OCI-LY3 (cell line): ENCODE results near the gene ADAMTSL5.

Experiments
- EZH2phosphoT487 ChIP-seq: fragments of 200-600 bp; shearing (Covaris generic); IDR thresholded peaks from 2 replicates; pipeline ENCODE4 v1.6.1; 2018; ENCODE audit warnings: antibody characterized with exemption, mixed run types, low read depth
- TF ChIP-seq, protein P1 (sequence below): fragments of 200-600, 300-600 bp; sonication (generic); IDR thresholded peaks from 2 replicates; pipeline ENCODE4 v1.5.1; 2014; ENCODE audit warnings: antibody characterized with exemption, low read length, low read depth

DNA sequence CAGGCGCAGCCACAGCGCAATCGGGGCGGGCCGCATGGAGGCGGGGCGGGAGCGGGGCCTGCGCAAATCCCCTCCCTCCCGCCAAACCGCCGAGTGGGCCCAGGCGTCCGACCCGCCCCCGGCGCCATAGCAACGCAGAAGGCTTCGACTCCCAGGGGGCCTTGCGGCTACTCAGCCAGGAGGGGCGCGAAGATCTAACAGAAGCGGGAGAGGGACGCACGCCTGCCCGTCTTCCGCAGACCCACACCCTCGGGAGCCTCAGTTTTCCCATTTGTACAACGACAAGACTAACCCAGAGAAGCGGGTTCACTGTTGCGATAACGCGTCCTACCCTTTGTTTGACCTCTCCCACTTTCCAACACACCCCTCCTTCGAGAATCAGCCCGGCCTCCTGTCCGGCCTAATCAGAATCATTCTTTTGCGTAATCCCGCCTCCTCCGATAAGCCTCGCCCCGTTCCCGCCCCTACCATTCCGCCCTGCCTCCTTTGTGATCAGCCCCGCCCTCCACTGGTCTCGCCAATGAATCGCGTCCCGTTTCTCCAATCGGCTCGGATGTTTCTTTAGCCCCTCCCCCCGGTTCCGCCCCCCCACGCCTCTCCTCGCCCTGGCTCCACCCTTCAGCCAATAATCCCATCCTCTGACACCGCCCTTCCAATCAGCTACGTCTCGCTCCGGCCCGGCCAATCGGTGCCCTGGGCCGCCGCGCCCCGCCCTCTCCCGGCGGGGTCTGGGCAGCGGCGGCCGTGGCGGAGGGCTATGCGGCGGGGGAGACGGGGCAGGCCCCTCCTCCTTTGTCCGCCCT, 22.3 kb downstream of the ADAMTSL5 start, which contains the start of gene PCSK4:
- TF ChIP-seq, protein P1, sequence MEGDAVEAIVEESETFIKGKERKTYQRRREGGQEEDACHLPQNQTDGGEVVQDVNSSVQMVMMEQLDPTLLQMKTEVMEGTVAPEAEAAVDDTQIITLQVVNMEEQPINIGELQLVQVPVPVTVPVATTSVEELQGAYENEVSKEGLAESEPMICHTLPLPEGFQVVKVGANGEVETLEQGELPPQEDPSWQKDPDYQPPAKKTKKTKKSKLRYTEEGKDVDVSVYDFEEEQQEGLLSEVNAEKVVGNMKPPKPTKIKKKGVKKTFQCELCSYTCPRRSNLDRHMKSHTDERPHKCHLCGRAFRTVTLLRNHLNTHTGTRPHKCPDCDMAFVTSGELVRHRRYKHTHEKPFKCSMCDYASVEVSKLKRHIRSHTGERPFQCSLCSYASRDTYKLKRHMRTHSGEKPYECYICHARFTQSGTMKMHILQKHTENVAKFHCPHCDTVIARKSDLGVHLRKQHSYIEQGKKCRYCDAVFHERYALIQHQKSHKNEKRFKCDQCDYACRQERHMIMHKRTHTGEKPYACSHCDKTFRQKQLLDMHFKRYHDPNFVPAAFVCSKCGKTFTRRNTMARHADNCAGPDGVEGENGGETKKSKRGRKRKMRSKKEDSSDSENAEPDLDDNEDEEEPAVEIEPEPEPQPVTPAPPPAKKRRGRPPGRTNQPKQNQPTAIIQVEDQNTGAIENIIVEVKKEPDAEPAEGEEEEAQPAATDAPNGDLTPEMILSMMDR: no peak
- TF ChIP-seq EZH2phosphoT487: no peak
